ENCODE data around the gene CEACAM18.
"Not testable (repeated sequence)": the region's sequence is repeated elsewhere in the genome, so short reads cannot be mapped to it uniquely, and the experiment has no call there.

The CEACAM18 gene

GRCh38 chr19:51462276-51462675 lies 16.1 kb upstream of the CEACAM18 start:
- no peak for DNase-seq

GRCh38 chr19:51462681-51463080 lies 15.7 kb upstream of the CEACAM18 start:
- DNase-seq: no peak

- DNase-seq: not testable (repeated sequence)
These were observed 14.3 kb upstream of the CEACAM18 start for GRCh38 chr19:51463976-51464581.

GRCh38 chr19:51466723-51467122 lies 11.6 kb upstream of the CEACAM18 start:
- DNase-seq: no peak

- no peak for DNase-seq
These were observed 10.3 kb upstream of the CEACAM18 start for GRCh38 chr19:51467864-51468544.

GRCh38 chr19:51468545-51468920 lies 9.8 kb upstream of the CEACAM18 start:
- no peak for DNase-seq

GRCh38 chr19:51469162-51469561 lies 9.2 kb upstream of the CEACAM18 start:
- no peak for DNase-seq

- DNase-seq: no peak
These were observed 8.7 kb upstream of the CEACAM18 start for GRCh38 chr19:51469629-51470028.

- no peak for DNase-seq
These were observed 7.4 kb upstream of the CEACAM18 start for GRCh38 chr19:51470966-51471365.

GRCh38 chr19:51471527-51471926 lies 6.8 kb upstream of the CEACAM18 start:
- DNase-seq: no peak

- no peak for DNase-seq
These were observed 5.7 kb upstream of the CEACAM18 start for GRCh38 chr19:51472607-51473006.

GRCh38 chr19:51473009-51473707 lies 5.2 kb upstream of the CEACAM18 start:
- DNase-seq: peak; percentile 41 to 76

- DNase-seq: no peak
These were observed 2.2 kb upstream of the CEACAM18 start for GRCh38 chr19:51476164-51476563.

GRCh38 chr19:51477344-51477743 lies 995 bp upstream of the CEACAM18 start:
- no peak for DNase-seq

GRCh38 chr19:51479531-51480331 lies 1.4 kb downstream of the CEACAM18 start:
- DNase-seq: no peak

GRCh38 chr19:51480590-51480989 lies 2.3 kb downstream of the CEACAM18 start:
- no peak for DNase-seq

GRCh38 chr19:51485960-51486660 lies 7.8 kb downstream of the CEACAM18 start:
- DNase-seq: no peak

- DNase-seq: no peak
These were observed 10.2 kb downstream of the CEACAM18 start for GRCh38 chr19:51488491-51488890.

- DNase-seq: no peak
These were observed 10.8 kb downstream of the CEACAM18 start for GRCh38 chr19:51489113-51489512.

- peak; percentile 32 to 78 for DNase-seq
These were observed 12.3 kb downstream of the CEACAM18 start for GRCh38 chr19:51490676-51491075.

- no peak for DNase-seq
These were observed 13.2 kb downstream of the CEACAM18 start for GRCh38 chr19:51491586-51491985.

GRCh38 chr19:51493776-51494175 lies 15.4 kb downstream of the CEACAM18 start:
- no peak for DNase-seq

GRCh38 chr19:51497666-51498065 lies 19.3 kb downstream of the CEACAM18 start:
- DNase-seq: no peak

Data from NCI-H1930 (cell line).